ENCODE results near the gene CRYBG1.

The CRYBG1 gene

GRCh38 chr6:106540907-106541306 lies 180.4 kb downstream of the CRYBG1 start:
- no peaks in the 10 kb centered on the region for H3K36me3 ChIP-seq (replicated peaks; ENCODE audit: insufficient read depth, low read length)
- no peak overlapping the region for H2AFZ ChIP-seq (ENCODE audit: low read length)
- DNase-seq: no peak
- H3K4me1 ChIP-seq (ENCODE audit: low read length): no peaks in the 10 kb centered on the region
- no peak overlapping the region for H3K27ac ChIP-seq (ENCODE audit: low read length)
- H3K9ac ChIP-seq (ENCODE audit: low read length): no peak overlapping the region
- no peaks in the 10 kb centered on the region for H3K9me2 ChIP-seq (replicated peaks; ENCODE audit: insufficient read depth, low read length)
- no peaks in the 10 kb centered on the region for H3F3A ChIP-seq (ENCODE audit: insufficient read depth, low read length)
- no peak overlapping the region for H3K4me2 ChIP-seq (ENCODE audit: low read depth, low read length)
- H3K9me3 ChIP-seq (replicated peaks; ENCODE audit: insufficient read depth, low read length): no peaks in the 10 kb centered on the region
- H3K79me2 ChIP-seq (ENCODE audit: low read length): no peaks in the 10 kb centered on the region
- H3K27me3 ChIP-seq (replicated peaks; ENCODE audit: insufficient read depth, low read length): no peaks in the 10 kb centered on the region
- TF ChIP-seq CTCF (IDR thresholded peaks at IDR 0.05; ENCODE audit: low read length) (no peak), EZH2phosphoT487 (IDR thresholded peaks at IDR 0.05; ENCODE audit: low read length) (no peak), EZH2 (optimal IDR thresholded peaks at IDR 0.05; ENCODE audit: low read depth, low read length) (no peak)
- no peak overlapping the region for H3K4me3 ChIP-seq (ENCODE audit: low read length)
- H4K20me1 ChIP-seq (ENCODE audit: insufficient read depth, low read length): no peaks in the 10 kb centered on the region

- no peaks in the 10 kb centered on the region for H4K20me1 ChIP-seq (ENCODE audit: insufficient read depth, low read length)
Observed at GRCh38 chr6:106546261-106546690, 185.8 kb downstream of the CRYBG1 start.

GRCh38 chr6:106546691-106547414 lies 186.3 kb downstream of the CRYBG1 start:
- H3K4me2 ChIP-seq (ENCODE audit: low read depth, low read length): no peak overlapping the region
- H3K27ac ChIP-seq (ENCODE audit: low read length): no peak overlapping the region
- H3K4me3 ChIP-seq (ENCODE audit: low read length): no peak overlapping the region
- no peaks in the 10 kb centered on the region for H3K9me3 ChIP-seq (replicated peaks; ENCODE audit: insufficient read depth, low read length)
- no peaks in the 10 kb centered on the region for H3K4me1 ChIP-seq (ENCODE audit: low read length)
- H3K9me2 ChIP-seq (replicated peaks; ENCODE audit: insufficient read depth, low read length): no peaks in the 10 kb centered on the region
- DNase-seq: no peak
- TF ChIP-seq EZH2 (optimal IDR thresholded peaks at IDR 0.05; ENCODE audit: low read depth, low read length) (no peak), EZH2phosphoT487 (IDR thresholded peaks at IDR 0.05; ENCODE audit: low read length) (no peak), CTCF (IDR thresholded peaks at IDR 0.05; ENCODE audit: low read length) (no peak)
- H3K36me3 ChIP-seq (replicated peaks; ENCODE audit: insufficient read depth, low read length): no peaks in the 10 kb centered on the region
- H2AFZ ChIP-seq (ENCODE audit: low read length): no peak overlapping the region
- H4K20me1 ChIP-seq (ENCODE audit: insufficient read depth, low read length): no peaks in the 10 kb centered on the region
- H3K9ac ChIP-seq (ENCODE audit: low read length): no peak overlapping the region
- no peaks in the 10 kb centered on the region for H3K79me2 ChIP-seq (ENCODE audit: low read length)
- H3K27me3 ChIP-seq (replicated peaks; ENCODE audit: insufficient read depth, low read length): no peaks in the 10 kb centered on the region
- no peaks in the 10 kb centered on the region for H3F3A ChIP-seq (ENCODE audit: insufficient read depth, low read length)

More at GRCh38 chr6:106546261-106546690, 185.8 kb downstream of the CRYBG1 start:
- H2AFZ ChIP-seq (ENCODE audit: low read length): no peak overlapping the region
- H3K27ac ChIP-seq (ENCODE audit: low read length): no peak overlapping the region
- no peaks in the 10 kb centered on the region for H3K79me2 ChIP-seq (ENCODE audit: low read length)
- no peaks in the 10 kb centered on the region for H3K4me1 ChIP-seq (ENCODE audit: low read length)
- H3K4me3 ChIP-seq (ENCODE audit: low read length): no peak overlapping the region
- no peak for TF ChIP-seq CTCF (IDR thresholded peaks at IDR 0.05; ENCODE audit: low read length)
- no peak for TF ChIP-seq EZH2 (optimal IDR thresholded peaks at IDR 0.05; ENCODE audit: low read depth, low read length)
- no peak for TF ChIP-seq EZH2phosphoT487 (IDR thresholded peaks at IDR 0.05; ENCODE audit: low read length)
- H3K9me3 ChIP-seq (replicated peaks; ENCODE audit: insufficient read depth, low read length): no peaks in the 10 kb centered on the region
- no peaks in the 10 kb centered on the region for H3K36me3 ChIP-seq (replicated peaks; ENCODE audit: insufficient read depth, low read length)
- H3K27me3 ChIP-seq (replicated peaks; ENCODE audit: insufficient read depth, low read length): no peaks in the 10 kb centered on the region
- H3K9ac ChIP-seq (ENCODE audit: low read length): no peak overlapping the region
- no peak overlapping the region for H3K4me2 ChIP-seq (ENCODE audit: low read depth, low read length)
- DNase-seq: no peak
- H3F3A ChIP-seq (ENCODE audit: insufficient read depth, low read length): no peaks in the 10 kb centered on the region
- H3K9me2 ChIP-seq (replicated peaks; ENCODE audit: insufficient read depth, low read length): no peaks in the 10 kb centered on the region
